Measurements from ENCODE around the gene ZNF407. TPM values are rescaled to one million over a fixed set of nuclear protein-coding genes. Genes with fewer than 3 reads are reported as not detected.
A peak's percentile ranks its signal among the peaks of the same experiment; 100 is the strongest.

ZNF407 gene
- total RNA-seq, 1 experiment from 2014 or later: 7.6 TPM

DNA sequence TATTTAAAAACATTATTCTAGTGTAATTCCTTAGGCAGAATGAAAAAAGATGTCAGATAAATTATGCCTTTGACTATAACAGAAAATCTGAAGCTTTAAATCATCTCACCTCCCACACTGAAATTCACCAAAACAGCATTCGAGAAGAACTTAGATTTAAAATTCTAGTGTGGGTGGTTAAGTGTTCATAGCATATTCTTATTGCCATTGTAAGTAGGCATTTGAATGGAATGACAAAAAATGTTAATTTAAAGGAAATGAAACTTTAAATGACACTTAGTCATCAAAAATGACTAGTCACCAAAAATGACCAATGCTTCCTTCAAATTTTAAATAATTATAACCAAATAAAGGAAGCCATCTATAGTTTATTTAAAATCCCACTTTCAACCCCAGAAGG, 7.0 kb upstream of the ZNF407 start (continued):
- TF ChIP-seq, protein P1, sequence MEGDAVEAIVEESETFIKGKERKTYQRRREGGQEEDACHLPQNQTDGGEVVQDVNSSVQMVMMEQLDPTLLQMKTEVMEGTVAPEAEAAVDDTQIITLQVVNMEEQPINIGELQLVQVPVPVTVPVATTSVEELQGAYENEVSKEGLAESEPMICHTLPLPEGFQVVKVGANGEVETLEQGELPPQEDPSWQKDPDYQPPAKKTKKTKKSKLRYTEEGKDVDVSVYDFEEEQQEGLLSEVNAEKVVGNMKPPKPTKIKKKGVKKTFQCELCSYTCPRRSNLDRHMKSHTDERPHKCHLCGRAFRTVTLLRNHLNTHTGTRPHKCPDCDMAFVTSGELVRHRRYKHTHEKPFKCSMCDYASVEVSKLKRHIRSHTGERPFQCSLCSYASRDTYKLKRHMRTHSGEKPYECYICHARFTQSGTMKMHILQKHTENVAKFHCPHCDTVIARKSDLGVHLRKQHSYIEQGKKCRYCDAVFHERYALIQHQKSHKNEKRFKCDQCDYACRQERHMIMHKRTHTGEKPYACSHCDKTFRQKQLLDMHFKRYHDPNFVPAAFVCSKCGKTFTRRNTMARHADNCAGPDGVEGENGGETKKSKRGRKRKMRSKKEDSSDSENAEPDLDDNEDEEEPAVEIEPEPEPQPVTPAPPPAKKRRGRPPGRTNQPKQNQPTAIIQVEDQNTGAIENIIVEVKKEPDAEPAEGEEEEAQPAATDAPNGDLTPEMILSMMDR (IDR thresholded peaks at IDR 0.05 in 2 of 3, conservative IDR thresholded peaks at IDR 0.05 in 1 of 3; ENCODE audit: borderline replicate concordance in 1 of 3, insufficient read depth in 1 of 3, low read depth in 2 of 3, low read length in 2 of 3): no peak
- TF ChIP-seq SP1 (IDR thresholded peaks at IDR 0.05; ENCODE audit: low read depth) (no peak), SRF (IDR thresholded peaks at IDR 0.05; ENCODE audit: low read depth) (no peak)

DNA sequence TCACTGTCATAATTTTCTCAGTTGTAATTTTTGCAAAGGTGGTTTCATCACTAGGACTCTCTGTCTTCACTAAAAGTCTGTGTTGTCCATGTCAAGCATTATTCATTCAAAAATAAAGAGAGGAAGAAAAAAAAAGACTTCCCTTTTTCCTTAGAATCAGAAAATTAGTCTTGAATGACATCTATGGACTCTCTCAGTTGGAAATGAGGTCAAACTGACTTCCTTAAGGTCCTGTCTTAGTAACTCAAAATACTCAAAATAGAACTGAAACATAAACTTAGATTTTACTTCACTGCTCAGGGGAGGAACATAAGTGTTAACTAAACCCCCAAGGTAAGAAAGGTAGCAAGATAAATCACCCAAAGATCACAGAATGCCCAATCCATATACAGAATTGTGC, 2.2 kb upstream of the ZNF407 start:
- H3K36me3 ChIP-seq (ENCODE audit: control insufficient read depth in 1 of 2, insufficient read depth in 2 of 2, low read length in 2 of 2): no peaks in the 10 kb centered on the region
- ATAC-seq: no peak
- peaks cover 46% of the 10 kb centered on the region for H3K79me2 ChIP-seq (ENCODE audit: insufficient read depth, low read length)
- H3K27ac ChIP-seq (ENCODE audit: low read depth, low read length): no peak overlapping the region
- no peaks in the 10 kb centered on the region for H3K9me2 ChIP-seq (ENCODE audit: insufficient read depth)
- H2AFZ ChIP-seq (ENCODE audit: low read depth, low read length, poor library complexity, severe bottlenecking): no peak overlapping the region
- peak overlapping the region; percentile 81 for H3K4me2 ChIP-seq (ENCODE audit: low read length)
- H3K4me1 ChIP-seq (ENCODE audit: control insufficient read depth in 1 of 2, insufficient read depth in 2 of 2, low read length in 2 of 2): peaks cover 12 to 17% of the 10 kb centered on the region in 2 experiments
- no TSS peak for BruUV-seq (replicated peaks)
- CTCF ChIA-PET: no interaction called here
- no peaks in the 10 kb centered on the region for H4K20me1 ChIP-seq (ENCODE audit: insufficient read depth)
- RAD21 ChIA-PET (ENCODE audit: low non-redundant PET in 1 of 2, low total read pairs in 2 of 2, uncharacterized antibody in 2 of 2, unreplicated experiment in 2 of 2): no interaction called here
- intact Hi-C loops (cut with micrococcal nuclease): loop anchor here (10.0 kb wide), 1 partner anchor 101 kb away; the partner anchor contains the start of gene CNDP2
- H3K27me3 ChIP-seq (ENCODE audit: insufficient read depth, low read length): no peaks in the 10 kb centered on the region
- H3K4me3 ChIP-seq (replicated peaks in 1 of 2; ENCODE audit: low read depth in 1 of 2, low read length in 2 of 2): peak overlapping the region in 1 of 2 experiments; percentile 78; a peak in 1 of 4 replicates
- TF ChIP-seq FOSL1 (IDR thresholded peaks at IDR 0.05; ENCODE audit: low read depth) (no peak), EZH2phosphoT487 (IDR thresholded peaks at IDR 0.05; ENCODE audit: borderline replicate concordance) (no peak), SRF (IDR thresholded peaks at IDR 0.05; ENCODE audit: low read depth) (no peak), EGR1 (IDR thresholded peaks at IDR 0.05; ENCODE audit: low read depth) (no peak), EZH2 (IDR thresholded peaks at IDR 0.05) (no peak), CEBPB (IDR thresholded peaks at IDR 0.05; ENCODE audit: low read depth) (no peak)
- TF ChIP-seq, protein P2, sequence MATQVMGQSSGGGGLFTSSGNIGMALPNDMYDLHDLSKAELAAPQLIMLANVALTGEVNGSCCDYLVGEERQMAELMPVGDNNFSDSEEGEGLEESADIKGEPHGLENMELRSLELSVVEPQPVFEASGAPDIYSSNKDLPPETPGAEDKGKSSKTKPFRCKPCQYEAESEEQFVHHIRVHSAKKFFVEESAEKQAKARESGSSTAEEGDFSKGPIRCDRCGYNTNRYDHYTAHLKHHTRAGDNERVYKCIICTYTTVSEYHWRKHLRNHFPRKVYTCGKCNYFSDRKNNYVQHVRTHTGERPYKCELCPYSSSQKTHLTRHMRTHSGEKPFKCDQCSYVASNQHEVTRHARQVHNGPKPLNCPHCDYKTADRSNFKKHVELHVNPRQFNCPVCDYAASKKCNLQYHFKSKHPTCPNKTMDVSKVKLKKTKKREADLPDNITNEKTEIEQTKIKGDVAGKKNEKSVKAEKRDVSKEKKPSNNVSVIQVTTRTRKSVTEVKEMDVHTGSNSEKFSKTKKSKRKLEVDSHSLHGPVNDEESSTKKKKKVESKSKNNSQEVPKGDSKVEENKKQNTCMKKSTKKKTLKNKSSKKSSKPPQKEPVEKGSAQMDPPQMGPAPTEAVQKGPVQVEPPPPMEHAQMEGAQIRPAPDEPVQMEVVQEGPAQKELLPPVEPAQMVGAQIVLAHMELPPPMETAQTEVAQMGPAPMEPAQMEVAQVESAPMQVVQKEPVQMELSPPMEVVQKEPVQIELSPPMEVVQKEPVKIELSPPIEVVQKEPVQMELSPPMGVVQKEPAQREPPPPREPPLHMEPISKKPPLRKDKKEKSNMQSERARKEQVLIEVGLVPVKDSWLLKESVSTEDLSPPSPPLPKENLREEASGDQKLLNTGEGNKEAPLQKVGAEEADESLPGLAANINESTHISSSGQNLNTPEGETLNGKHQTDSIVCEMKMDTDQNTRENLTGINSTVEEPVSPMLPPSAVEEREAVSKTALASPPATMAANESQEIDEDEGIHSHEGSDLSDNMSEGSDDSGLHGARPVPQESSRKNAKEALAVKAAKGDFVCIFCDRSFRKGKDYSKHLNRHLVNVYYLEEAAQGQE (IDR thresholded peaks at IDR 0.05; ENCODE audit: low read depth): no peak
- TF ChIP-seq, protein P1 (IDR thresholded peaks at IDR 0.05 in 2 of 3, conservative IDR thresholded peaks at IDR 0.05 in 1 of 3; ENCODE audit: borderline replicate concordance in 1 of 3, insufficient read depth in 1 of 3, low read depth in 2 of 3, low read length in 2 of 3): no peak
- no peak for DNase-seq (ENCODE audit: low read depth, low spot score)
- no peaks in the 10 kb centered on the region for H3K9me3 ChIP-seq (ENCODE audit: control insufficient read depth in 1 of 2, insufficient read depth in 1 of 2, low read depth in 1 of 2, low read length in 2 of 2)
- POLR2A ChIA-PET: no interaction called here
- H3K9ac ChIP-seq (ENCODE audit: low read length): 0 out of 2 replicates have a peak overlapping the region, but pooled peaks have one; percentile 90
